Activated B cell treated with CpG ODN at 0.5 μM for 24 hours (primary cell): ENCODE results near the gene TMEM51. TPM values are rescaled to one million over a fixed set of nuclear protein-coding genes. Genes with fewer than 3 reads are reported as not detected.

Experiments used
- ATAC-seq: fragments of 200-7000 bp; cut with Tn5 transposase; one replicate; pipeline ENCODE4 v1.10.0; 2021; ENCODE audit warnings: low read depth, mild to moderate bottlenecking, moderate library complexity
- CTCF ChIA-PET: fragments of 350-600 bp; sonication (Branson Sonifier 250); formaldehyde crosslinking; loops from one replicate; lab custom pipeline; 2021; ENCODE audit warnings: antibody characterized with exemption; lab: Charles Lee
- POLR2A ChIA-PET: fragments of 350-600 bp; sonication (Branson Sonifier 250); formaldehyde crosslinking; loops from one replicate; lab custom pipeline; 2021; ENCODE audit warnings: antibody characterized with exemption; lab: Charles Lee
- DNase-seq: peaks from one replicate; pipeline ENCODE4 v3.0.0; 2022
- H3K27ac Mint-ChIP-seq: one replicate; pipeline ENCODE4 v1.8.0; 2020; ENCODE audit warnings: mixed read lengths
- H3K27me3 Mint-ChIP-seq: one replicate; pipeline ENCODE4 v1.8.0; 2021; ENCODE audit warnings: mixed read lengths
- H3K36me3 Mint-ChIP-seq: one replicate; pipeline ENCODE4 v1.8.0; 2021; ENCODE audit warnings: low read depth, mixed read lengths
- H3K4me1 Mint-ChIP-seq: one replicate; pipeline ENCODE4 v1.8.0; 2021; ENCODE audit warnings: mixed read lengths
- H3K4me3 Mint-ChIP-seq: one replicate; pipeline ENCODE4 v1.8.0; 2020; ENCODE audit warnings: mild to moderate bottlenecking, mixed read lengths
- H3K9me3 Mint-ChIP-seq: one replicate; pipeline ENCODE4 v1.8.0; 2020; ENCODE audit warnings: mixed read lengths
- CTCF ChIP-seq: fragments of 200-600 bp; IDR thresholded peaks from one replicate; pipeline ENCODE4 v1.8.0; 2022; ENCODE audit warnings: antibody characterized with exemption, mild to moderate bottlenecking
- intact Hi-C: fragments of 100-400 bp; cut with micrococcal nuclease; formaldehyde crosslinking; loops from one replicate; pipeline ENCODE4 v1.15.1; 2024
- total RNA-seq: library from RNA; stranded (reverse); gene quantifications from 2 replicates; pipeline ENCODE4 v1.2.3, GENCODE V29; 2022

The TMEM51 gene
- not detected in 2 replicates for total RNA-seq

- Mint-ChIP-seq H3K4me1 (peaks cover 23% of the 10 kb centered on the region), H3K27me3 (peaks cover 34% of the 10 kb centered on the region), H3K27ac (no peak within 1 kb of the TSS), H3K9me3 (no peaks in the 10 kb centered on the region), H3K4me3 (peak within 1 kb of the TSS; percentile 44), H3K36me3 (no peaks in the 10 kb centered on the region)
- ChIA-PET CTCF (no interaction called here), POLR2A (no interaction called here)
- no peak for TF ChIP-seq CTCF
- intact Hi-C loops, result no loop called here
- ATAC-seq (no peak), DNase-seq (no peak)
Measured at GRCh38 chr1:15153184-15153841, at the start of gene TMEM51. TMEM51 (plus strand) TSS chr1:15153747; CDS start chr1:15215088, 61,341 bp downstream.

- POLR2A ChIA-PET, result no interaction called here
- no peak for ATAC-seq
Measured at GRCh38 chr1:15103906-15104305, 49.6 kb upstream of the TMEM51 start.

GRCh38 chr1:15104768-15105167 lies 48.8 kb upstream of the TMEM51 start:
- CTCF ChIA-PET, result no interaction called here
- intact Hi-C loops, result no loop called here
- peaks cover 5% of the 10 kb centered on the region for H3K4me1 Mint-ChIP-seq
- no peak for ATAC-seq
- peaks cover 27% of the 10 kb centered on the region for H3K27me3 Mint-ChIP-seq
- no peak overlapping the region for H3K27ac Mint-ChIP-seq
- POLR2A ChIA-PET, result no interaction called here
- DNase-seq, result no peak
- H3K9me3 Mint-ChIP-seq, result peaks cover 3% of the 10 kb centered on the region
- no peaks in the 10 kb centered on the region for H3K36me3 Mint-ChIP-seq
- H3K4me3 Mint-ChIP-seq, result no peak overlapping the region
- no peak for TF ChIP-seq CTCF

More at GRCh38 chr1:15103906-15104305, 49.6 kb upstream of the TMEM51 start:
- Mint-ChIP-seq H3K4me1 (peaks cover 5% of the 10 kb centered on the region), H3K4me3 (no peak overlapping the region), H3K27me3 (peaks cover 31% of the 10 kb centered on the region), H3K9me3 (peaks cover 3% of the 10 kb centered on the region), H3K27ac (no peak overlapping the region), H3K36me3 (no peaks in the 10 kb centered on the region)
- CTCF ChIA-PET, result no interaction called here
- no peak for DNase-seq
- intact Hi-C loops, result no loop called here
- TF ChIP-seq CTCF, result no peak

DNA sequence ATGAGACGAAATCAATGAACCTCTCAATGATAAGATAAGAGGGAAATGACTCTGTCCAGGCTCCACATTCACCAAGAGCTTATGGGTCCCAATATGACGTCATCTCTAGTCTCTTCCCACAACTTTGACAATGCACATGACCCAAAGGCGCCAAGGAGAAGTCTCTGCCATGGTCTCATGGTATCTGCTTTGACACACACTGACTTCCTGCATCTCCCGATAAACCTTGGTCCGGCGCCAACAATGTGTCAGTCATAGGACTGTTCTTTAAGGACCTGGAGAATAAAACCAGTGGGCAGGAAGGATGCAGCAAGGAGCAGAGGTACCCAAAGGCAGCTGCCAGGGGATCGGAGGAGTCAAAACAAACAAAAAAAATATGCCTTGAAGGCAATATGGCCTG lies 46.9 kb upstream of the TMEM51 start:
- H3K4me3 Mint-ChIP-seq, result no peak overlapping the region
- intact Hi-C loops, result no loop called here
- no peaks in the 10 kb centered on the region for H3K36me3 Mint-ChIP-seq
- peaks cover 14% of the 10 kb centered on the region for H3K27me3 Mint-ChIP-seq
- DNase-seq (no peak), ATAC-seq (no peak)
- TF ChIP-seq CTCF, result no peak
- ChIA-PET POLR2A (no interaction called here), CTCF (no interaction called here)
- no peaks in the 10 kb centered on the region for H3K4me1 Mint-ChIP-seq
- no peak overlapping the region for H3K27ac Mint-ChIP-seq
- H3K9me3 Mint-ChIP-seq, result peaks cover 3% of the 10 kb centered on the region

GRCh38 chr1:15107058-15107687 lies 46.4 kb upstream of the TMEM51 start:
- Mint-ChIP-seq H3K36me3 (no peaks in the 10 kb centered on the region), H3K4me3 (no peak overlapping the region), H3K27ac (no peak overlapping the region), H3K9me3 (peaks cover 3% of the 10 kb centered on the region), H3K27me3 (peaks cover 10% of the 10 kb centered on the region), H3K4me1 (no peaks in the 10 kb centered on the region)
- ChIA-PET POLR2A (no interaction called here), CTCF (no interaction called here)
- DNase-seq, result no peak
- intact Hi-C loops, result no loop called here
- no peak for TF ChIP-seq CTCF
- no peak for ATAC-seq
